ENCODE data around the gene RNLS.
"Not testable (repeated sequence)": the region's sequence is repeated elsewhere in the genome, so short reads cannot be mapped to it uniquely, and the experiment has no call there.

The RNLS gene

DNA sequence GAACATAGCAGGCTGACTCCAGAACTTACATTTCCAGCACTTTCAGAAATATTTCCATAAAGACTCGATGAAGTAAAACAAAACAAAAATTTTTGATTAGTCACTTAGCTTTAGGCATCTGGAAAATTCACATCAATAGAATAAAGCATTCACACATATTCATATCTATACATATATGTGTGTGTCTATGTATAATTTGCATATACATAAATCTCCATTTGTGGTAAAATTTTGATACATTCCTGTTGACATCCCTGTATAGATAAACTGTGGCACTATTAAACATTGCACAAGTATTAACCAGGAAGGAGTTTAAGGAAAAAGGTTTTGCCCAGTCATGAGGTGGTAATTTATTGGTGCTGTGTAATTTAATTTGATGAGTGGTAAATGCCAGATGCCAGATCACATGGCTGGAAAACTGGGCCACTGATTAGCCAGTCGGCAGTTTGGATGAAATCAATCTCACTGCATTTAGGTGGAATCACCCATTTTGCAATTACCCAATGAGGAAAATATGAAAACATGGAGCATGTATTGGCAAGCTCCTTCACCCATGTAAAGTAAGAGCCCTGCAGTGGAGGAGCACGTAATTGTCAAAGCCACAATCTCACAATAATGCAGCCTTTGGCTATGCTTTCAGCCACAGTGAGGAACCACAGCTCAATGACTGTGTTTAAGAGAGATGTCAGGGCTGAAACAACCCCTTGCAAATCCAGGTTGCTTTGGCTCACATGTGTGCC lies 294.6 kb downstream of the RNLS start:
- no peak for TF ChIP-seq CTCF (IDR thresholded peaks at IDR 0.05; ENCODE audit: unreplicated experiment in 3 of 3)
- no peak overlapping the region for H3K27ac Mint-ChIP-seq
- H3K4me3 Mint-ChIP-seq = no peak overlapping the region
- H3K27me3 Mint-ChIP-seq (ENCODE audit: low read depth) = peaks cover 4% of the 10 kb centered on the region
- peaks cover 6% of the 10 kb centered on the region for H3K4me1 Mint-ChIP-seq
- no peaks in the 10 kb centered on the region for H3K36me3 Mint-ChIP-seq (ENCODE audit: low read depth)
- H3K9me3 Mint-ChIP-seq = no peaks in the 10 kb centered on the region

DNA sequence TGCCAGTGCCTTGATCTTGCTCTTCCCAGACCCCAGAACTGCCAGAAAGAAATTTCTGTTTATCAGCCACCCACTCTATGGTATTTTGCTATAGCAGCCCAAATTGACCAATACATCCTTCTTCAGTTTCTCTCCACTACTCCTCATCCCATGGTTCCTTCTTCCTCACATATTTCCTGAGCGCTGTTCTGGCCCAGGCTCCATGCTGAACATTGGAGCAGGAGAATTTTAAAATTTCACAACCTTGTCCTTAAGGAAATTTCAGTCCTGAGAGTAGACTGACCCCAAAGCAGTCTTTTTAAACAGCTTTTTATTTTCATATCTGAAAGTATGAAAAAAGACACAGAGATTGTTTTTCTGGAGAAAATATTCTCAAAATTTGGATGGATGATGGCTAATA lies 297.1 kb downstream of the RNLS start:
- Mint-ChIP-seq H3K9me3 (no peaks in the 10 kb centered on the region), H3K27ac (no peak overlapping the region), H3K4me3 (no peak overlapping the region), H3K27me3 (ENCODE audit: low read depth) (no peaks in the 10 kb centered on the region), H3K4me1 (peaks cover 25% of the 10 kb centered on the region), H3K36me3 (ENCODE audit: low read depth) (no peaks in the 10 kb centered on the region)
- no peak for TF ChIP-seq CTCF (IDR thresholded peaks at IDR 0.05; ENCODE audit: unreplicated experiment in 3 of 3)

GRCh38 chr10:88281592-88282347 lies 301.3 kb downstream of the RNLS start:
- Mint-ChIP-seq H3K4me3 (peak overlapping the region in 2 of 3 experiments; percentile 3 to 9), H3K36me3 (ENCODE audit: low read depth) (no peaks in the 10 kb centered on the region), H3K27me3 (ENCODE audit: low read depth) (no peaks in the 10 kb centered on the region), H3K27ac (peak overlapping the region; percentile 22 to 56 (median 26)), H3K4me1 (peaks cover 30% of the 10 kb centered on the region), H3K9me3 (no peaks in the 10 kb centered on the region)
- TF ChIP-seq CTCF (IDR thresholded peaks at IDR 0.05; ENCODE audit: unreplicated experiment in 3 of 3) = no peak

DNA sequence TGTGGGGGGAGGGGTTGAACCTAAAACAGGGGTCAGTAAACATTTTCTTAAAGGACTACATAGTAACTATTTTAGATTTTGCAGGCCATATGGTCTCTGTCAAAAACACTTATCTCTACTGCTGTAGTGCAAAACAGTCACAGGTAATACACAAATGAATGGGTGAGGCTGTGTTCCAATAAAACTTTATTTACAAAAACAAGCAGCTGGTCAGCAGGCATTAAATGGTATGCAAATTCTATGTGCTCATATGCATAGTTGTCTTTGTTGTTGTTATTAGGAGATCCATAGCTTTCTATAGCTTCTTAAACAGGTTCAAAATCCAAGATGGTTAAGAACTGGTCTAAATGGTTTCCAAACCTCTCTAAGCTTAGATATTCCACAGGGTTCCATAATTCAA lies 302.6 kb downstream of the RNLS start:
- peaks cover 30% of the 10 kb centered on the region for H3K4me1 Mint-ChIP-seq
- no peaks in the 10 kb centered on the region for H3K27me3 Mint-ChIP-seq (ENCODE audit: low read depth)
- no peaks in the 10 kb centered on the region for H3K36me3 Mint-ChIP-seq (ENCODE audit: low read depth)
- H3K9me3 Mint-ChIP-seq = no peaks in the 10 kb centered on the region
- H3K4me3 Mint-ChIP-seq = no peak overlapping the region
- H3K27ac Mint-ChIP-seq = no peak overlapping the region
- no peak for TF ChIP-seq CTCF (IDR thresholded peaks at IDR 0.05; ENCODE audit: unreplicated experiment in 3 of 3)

- no peak overlapping the region for H3K4me3 Mint-ChIP-seq
- H3K4me1 Mint-ChIP-seq = peaks cover 25% of the 10 kb centered on the region
Measured at GRCh38 chr10:88278912-88279311, 304.2 kb downstream of the RNLS start.

DNA sequence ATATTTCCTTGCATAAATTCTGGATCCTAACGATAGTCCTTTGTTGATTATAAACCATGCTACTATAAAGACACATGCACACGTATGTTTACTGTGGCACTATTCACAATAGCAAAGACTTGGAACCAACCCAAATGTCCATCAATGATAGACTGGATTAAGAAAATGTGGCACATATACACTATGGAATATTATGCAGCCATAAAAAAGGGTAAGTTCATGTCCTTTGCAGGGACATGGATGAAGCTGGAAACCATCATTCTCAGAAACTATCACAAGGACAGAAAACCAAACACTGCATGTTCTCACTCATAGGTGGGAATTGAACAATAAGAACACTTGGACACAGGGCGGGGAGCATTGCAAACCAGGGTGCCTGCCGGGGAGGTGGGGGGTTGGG lies 306.2 kb downstream of the RNLS start:
- H3K27me3 Mint-ChIP-seq (ENCODE audit: low read depth); H3K36me3 Mint-ChIP-seq (ENCODE audit: low read depth); H3K4me3 Mint-ChIP-seq; H3K27ac Mint-ChIP-seq; H3K9me3 Mint-ChIP-seq: not testable (repeated sequence)
- peaks cover 14% of the 10 kb centered on the region for H3K4me1 Mint-ChIP-seq

More at GRCh38 chr10:88278912-88279311, 304.2 kb downstream of the RNLS start:
- no peaks in the 10 kb centered on the region for H3K9me3 Mint-ChIP-seq
- H3K27me3 Mint-ChIP-seq (ENCODE audit: low read depth) = no peaks in the 10 kb centered on the region
- no peaks in the 10 kb centered on the region for H3K36me3 Mint-ChIP-seq (ENCODE audit: low read depth)
- TF ChIP-seq CTCF (IDR thresholded peaks at IDR 0.05; ENCODE audit: unreplicated experiment in 3 of 3) = no peak
- H3K27ac Mint-ChIP-seq = no peak overlapping the region

All from nephron (organoid).